ENCODE data around the gene PKN1.

The PKN1 gene

DNA sequence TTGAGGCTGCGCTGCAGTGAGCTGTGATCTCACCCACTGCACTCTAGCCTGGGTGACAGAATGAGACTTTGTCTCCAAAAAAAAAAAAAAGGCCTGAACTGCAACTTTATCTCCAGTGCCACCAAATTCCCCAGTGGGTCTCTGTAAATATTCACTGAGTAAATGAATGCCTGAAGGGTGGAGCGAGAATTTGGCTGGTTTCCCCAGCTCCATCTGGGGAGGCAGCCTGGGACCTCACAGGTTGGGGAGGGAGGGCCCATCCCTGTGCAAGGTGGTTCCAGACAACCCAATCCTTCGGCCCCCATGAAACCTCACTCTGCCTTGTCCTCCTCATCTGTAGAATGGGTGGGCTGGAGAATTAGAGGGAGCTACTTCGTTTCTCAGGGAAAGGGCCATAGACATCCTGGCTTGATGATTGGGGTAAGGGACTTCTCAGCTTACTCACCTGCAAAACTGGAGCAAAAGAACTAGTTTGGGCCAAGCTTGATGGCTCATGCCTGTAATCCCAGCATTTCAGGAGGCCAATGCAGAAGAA is 4.2 kb upstream of the PKN1 start:
- Histone ChIP-seq H3K27ac (replicated peaks) (no peak overlapping the region), H3K27me3 (ENCODE audit: insufficient read depth, poor library complexity, severe bottlenecking) (no peaks in the 10 kb centered on the region), H3K4me3 (replicated peaks; ENCODE audit: insufficient read depth, low read length) (no peak overlapping the region)
- DNase-seq (ENCODE audit: low read depth in 1 of 2, low spot score in 1 of 2), result no peak
- TF ChIP-seq CTCF (IDR thresholded peaks at IDR 0.05; ENCODE audit: insufficient read depth, low read length) (no peak), SPI1 (IDR thresholded peaks at IDR 0.05; ENCODE audit: borderline replicate concordance, low read depth) (no peak), GABPA (IDR thresholded peaks at IDR 0.05; ENCODE audit: low read depth) (no peak), POLR2AphosphoS5 (IDR thresholded peaks at IDR 0.05; ENCODE audit: low read depth) (no peak), REST (IDR thresholded peaks at IDR 0.05; ENCODE audit: insufficient replicate concordance, low read depth) (no peak)

GRCh38 chr19:14430712-14431111 is 2.4 kb upstream of the PKN1 start:
- H3K27ac ChIP-seq (replicated peaks), result no peak overlapping the region
- no peak for DNase-seq (ENCODE audit: low read depth in 1 of 2, low spot score in 1 of 2)
- no peak for TF ChIP-seq POLR2AphosphoS5 (IDR thresholded peaks at IDR 0.05; ENCODE audit: low read depth)
- no peak for TF ChIP-seq CTCF (IDR thresholded peaks at IDR 0.05; ENCODE audit: insufficient read depth, low read length)
- no peak for TF ChIP-seq REST (IDR thresholded peaks at IDR 0.05; ENCODE audit: insufficient replicate concordance, low read depth)
- TF ChIP-seq SPI1 (IDR thresholded peaks at IDR 0.05; ENCODE audit: borderline replicate concordance, low read depth), result no peak
- no peak for TF ChIP-seq GABPA (IDR thresholded peaks at IDR 0.05; ENCODE audit: low read depth)
- H3K27me3 ChIP-seq (ENCODE audit: insufficient read depth, poor library complexity, severe bottlenecking), result no peaks in the 10 kb centered on the region
- no peak overlapping the region for H3K4me3 ChIP-seq (replicated peaks; ENCODE audit: insufficient read depth, low read length)

DNA sequence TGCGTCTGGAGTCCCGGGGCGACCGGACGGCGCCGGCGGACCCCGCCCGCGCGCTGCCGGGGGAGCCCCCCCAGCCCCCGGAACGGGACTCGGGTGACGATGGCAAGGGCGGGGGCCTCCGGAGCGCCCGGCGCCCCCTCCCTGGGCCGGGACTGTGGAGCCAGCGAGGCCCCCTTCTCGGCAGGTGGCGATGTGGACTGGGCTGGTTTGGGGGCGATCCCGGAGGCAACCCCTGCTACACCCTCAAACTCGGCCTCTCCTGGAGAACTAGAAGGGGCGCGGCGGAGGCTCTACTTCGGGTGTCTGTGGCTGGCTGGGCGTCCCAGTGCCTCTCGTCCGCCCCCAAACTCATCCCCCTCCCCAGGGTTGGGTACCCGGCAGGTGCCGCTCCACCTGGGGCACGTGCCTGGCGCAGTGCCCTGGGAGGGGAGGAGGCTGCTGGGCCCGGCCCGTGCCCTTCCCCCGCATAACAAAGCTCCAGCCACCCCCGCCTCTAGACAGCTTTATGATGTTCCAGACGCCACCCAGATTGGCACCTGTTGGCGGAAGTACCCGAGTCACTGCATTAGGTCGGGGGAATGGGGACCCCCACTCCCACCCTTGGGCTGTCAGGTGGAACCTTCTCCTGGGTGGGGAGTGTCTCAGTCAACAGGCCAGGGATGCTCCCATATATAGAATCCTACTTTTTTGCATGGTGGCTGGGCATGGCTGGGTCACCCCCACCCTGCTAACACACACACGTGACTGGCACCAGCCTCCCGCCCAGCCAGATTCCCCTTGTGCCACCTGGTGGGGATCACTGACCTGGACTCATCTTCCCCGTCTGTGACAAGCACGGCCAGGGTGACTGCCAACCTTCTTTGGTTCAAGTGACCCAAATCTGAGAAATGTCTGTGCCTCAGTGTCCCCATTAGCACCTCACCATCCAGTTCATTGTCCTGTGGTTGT is 722 bp downstream of the PKN1 start:
- peak in 1 of 2 experiments; percentile 23 for DNase-seq (ENCODE audit: low read depth in 1 of 2, low spot score in 1 of 2)
- TF ChIP-seq REST (IDR thresholded peaks at IDR 0.05; ENCODE audit: insufficient replicate concordance, low read depth), result no peak
- no peak for TF ChIP-seq CTCF (IDR thresholded peaks at IDR 0.05; ENCODE audit: insufficient read depth, low read length)
- TF ChIP-seq SPI1 (IDR thresholded peaks at IDR 0.05; ENCODE audit: borderline replicate concordance, low read depth), result no peak
- no peak for TF ChIP-seq GABPA (IDR thresholded peaks at IDR 0.05; ENCODE audit: low read depth)
- TF ChIP-seq POLR2AphosphoS5 (IDR thresholded peaks at IDR 0.05; ENCODE audit: low read depth), result no peak; the same call in 1 of the 2 replicates
- H3K27ac ChIP-seq (replicated peaks), result peak overlapping the region; percentile 48

More for the DNA sequence above, 722 bp downstream of the PKN1 start:
- Histone ChIP-seq H3K27me3 (ENCODE audit: insufficient read depth, poor library complexity, severe bottlenecking) (no peaks in the 10 kb centered on the region), H3K4me3 (replicated peaks; ENCODE audit: insufficient read depth, low read length) (peak overlapping the region; percentile 77)

Data from HL-60 (cell line).